GM18873 (cell line): ENCODE data around the gene CMTM8.

Source experiments
- ATAC-seq: cut with Tn5 transposase; IDR thresholded peaks from one replicate; pipeline ENCODE4 v1.9.1; 2021; ENCODE audit warnings: mild to moderate bottlenecking, moderate library complexity, moderate number of reproducible peaks; ENCODE audit not compliant: unreplicated experiment, low FRiP score

Gene CMTM8

DNA sequence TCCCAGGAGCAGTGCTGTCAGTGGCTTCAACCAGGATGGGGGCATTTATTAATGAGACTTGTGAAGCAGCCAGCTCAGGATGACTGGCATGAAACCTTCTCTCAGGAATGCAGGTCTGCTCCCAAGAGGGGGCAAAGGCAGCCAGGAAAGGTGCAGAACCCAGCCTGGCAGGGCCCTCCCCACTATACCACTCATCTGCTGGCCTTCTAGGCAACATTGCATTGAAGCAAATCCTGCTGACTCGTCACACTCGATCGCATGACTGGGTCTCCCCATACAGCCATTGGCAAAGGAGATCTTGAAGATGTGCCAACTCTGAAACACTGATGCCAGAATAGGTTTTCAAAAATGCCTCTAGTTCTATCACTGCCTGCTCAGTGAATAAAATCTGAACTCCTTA, 87.4 kb downstream of the CMTM8 start:
- ATAC-seq, result no peak

DNA sequence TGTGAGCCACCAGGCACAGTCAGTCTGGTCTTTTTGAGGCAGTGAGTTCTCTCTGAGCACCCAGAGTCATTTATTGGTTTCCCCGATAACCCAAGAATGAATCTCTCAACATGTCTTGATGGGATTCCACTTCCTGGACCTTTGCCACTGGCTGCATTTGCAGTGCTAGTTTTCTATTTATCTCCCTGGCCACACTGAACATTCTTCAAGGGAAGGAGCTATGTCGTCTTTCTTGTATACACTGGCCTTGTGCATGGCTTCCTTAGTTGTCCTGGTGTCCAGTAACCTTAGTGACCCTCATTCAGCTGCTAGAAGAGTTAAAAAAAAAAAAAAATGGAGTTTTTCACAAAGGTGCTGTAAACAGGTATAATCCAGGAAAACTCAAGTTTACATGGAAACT, 88.3 kb downstream of the CMTM8 start:
- ATAC-seq, result no peak

DNA sequence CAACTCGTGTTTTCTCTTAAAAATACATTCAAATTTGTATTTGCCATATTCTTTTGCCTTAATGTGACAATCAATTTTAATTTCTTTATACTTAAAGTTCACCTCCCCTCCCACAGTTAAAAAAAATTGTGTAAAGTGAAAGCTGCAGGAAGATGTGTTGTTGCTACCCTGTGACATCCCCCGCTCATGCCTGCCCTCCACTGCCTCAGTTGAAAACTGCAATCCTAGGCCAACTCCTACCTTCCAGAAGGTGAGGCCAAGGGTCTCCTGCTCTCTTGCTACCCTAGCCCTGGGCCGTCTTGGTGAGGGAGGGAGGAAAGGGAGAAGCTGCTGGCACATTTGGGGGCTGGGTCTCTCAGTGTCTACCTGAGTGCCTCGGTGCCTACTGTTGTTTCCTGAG, 96.2 kb downstream of the CMTM8 start:
- ATAC-seq, result no peak

DNA sequence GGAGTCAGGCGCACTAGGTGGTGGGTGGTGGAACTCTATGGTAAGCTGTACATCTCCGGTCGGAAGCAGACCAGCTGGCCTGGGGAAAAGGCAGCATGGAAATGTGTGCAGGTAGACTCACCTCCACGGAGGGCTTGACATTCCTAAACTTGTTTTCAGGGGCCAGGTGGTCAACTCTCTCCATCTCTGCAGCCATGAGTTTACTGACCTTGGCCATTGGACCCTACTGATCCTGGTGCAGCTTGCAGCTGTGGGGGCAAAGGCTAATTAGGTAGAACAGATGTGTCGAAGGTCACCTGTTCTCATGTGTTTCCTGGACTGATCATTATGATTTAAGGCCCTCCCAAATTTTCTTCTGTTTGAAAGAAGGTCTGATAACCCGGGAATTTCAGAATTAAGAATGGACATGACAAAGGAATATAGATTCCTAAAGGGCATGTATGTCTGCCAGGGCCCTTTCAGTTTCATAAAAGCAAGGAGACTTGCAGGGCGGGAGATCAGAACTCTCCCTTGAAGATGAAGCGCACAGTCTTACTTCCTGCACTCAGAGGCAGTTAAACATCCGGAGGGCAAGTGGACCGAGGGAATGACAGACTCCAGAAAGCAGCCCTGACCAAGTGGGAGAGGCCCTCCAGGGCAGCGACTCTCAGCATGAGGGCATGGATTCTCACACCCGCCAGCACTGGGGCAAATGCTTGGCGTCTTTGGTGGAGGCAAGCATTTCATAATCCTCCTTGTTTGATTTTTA, 97.1 kb downstream of the CMTM8 start:
- ATAC-seq, result no peak

DNA sequence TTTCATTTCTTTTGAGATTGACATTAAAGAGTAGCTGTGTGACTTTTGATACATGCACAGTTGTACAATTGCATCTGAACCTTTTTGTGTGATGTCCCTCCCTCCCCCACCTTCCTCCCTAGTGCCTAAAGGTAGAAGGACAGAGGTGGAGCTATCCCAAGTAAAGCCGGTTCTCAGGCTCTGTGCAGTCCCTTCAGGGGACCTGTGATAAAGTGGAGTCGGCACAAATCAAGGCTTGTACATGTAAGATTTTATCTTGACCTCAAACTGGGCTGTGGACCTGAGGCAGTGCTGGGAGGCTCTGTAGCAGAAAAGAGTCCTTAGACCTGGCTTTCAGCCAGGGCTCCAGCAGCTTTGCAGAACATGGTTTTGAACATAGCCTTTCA, 97.6 kb downstream of the CMTM8 start:
- ATAC-seq, result no peak

DNA sequence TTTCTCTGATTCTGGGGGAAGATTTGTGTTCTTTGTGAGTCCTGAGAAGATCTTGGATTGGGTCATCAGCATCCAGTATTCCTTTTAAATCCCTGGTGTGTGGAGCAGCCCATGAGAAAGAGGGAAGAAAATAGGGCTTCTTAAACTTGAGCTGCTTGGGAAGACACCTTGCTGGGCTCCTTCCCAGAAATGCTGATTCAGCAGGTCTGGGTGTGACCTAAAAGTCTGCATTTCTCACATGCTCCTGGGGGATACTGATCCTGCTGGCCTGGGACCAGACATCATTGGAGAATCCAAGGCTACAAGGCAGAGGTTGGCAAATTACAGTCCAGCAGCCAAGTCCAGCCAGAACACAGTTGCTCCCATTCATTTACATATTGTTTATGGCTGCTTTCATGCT, 99.0 kb downstream of the CMTM8 start:
- ATAC-seq, result no peak

DNA sequence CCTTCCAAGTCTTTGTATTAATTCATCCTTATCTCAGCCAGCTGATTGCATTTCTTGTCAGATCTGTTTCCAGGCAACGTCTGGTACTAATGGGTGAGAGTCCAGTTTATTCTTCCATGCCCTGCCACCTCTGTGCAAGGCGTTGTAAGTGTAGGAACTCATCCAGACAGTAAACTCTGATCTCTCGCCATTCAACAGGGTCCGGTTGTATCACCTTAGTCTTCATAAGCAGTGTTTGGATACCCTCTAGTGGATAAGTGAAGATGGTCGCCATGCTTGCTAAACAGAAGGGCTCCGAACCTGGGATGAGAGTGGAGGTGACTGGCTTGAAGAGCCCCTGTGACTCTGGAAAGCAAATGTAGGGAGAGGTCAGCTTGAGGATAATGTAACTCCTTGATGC, 101.6 kb downstream of the CMTM8 start:
- no peak for ATAC-seq

DNA sequence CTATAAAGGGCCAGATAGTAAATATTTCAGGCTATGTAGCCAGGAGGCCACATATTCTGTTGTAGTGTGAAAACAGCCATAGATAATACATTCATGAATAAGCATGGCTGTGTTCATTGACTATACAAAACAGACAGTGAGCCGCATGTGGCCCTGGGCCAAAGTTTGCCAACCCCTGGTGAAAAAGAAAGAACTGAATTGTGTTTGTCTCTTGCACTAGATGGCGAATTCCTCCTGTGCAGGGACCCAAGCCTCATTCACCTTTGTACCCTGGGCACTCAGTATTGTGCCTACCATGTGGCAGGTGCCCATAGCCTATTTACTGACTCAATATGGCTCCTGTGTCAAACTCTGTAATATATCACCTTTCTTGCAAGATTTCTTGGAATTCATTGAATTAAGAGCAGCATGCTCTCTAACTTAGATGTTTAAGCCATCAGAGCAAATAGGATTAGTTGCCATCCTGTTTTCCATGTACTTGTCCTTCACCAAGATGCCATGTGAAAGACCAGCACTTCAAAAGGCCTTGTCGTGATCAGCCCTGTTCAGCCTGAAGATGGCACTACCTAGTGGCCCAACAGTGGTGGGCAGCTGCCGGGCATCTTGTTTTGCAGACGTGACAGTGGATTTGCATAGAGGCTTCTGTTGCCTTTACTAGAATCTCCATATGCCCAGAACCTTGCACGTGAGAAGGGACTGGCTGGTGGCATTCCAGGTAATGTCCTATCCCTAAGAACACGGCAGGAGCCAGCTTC, 102.3 kb downstream of the CMTM8 start:
- ATAC-seq, result no peak

DNA sequence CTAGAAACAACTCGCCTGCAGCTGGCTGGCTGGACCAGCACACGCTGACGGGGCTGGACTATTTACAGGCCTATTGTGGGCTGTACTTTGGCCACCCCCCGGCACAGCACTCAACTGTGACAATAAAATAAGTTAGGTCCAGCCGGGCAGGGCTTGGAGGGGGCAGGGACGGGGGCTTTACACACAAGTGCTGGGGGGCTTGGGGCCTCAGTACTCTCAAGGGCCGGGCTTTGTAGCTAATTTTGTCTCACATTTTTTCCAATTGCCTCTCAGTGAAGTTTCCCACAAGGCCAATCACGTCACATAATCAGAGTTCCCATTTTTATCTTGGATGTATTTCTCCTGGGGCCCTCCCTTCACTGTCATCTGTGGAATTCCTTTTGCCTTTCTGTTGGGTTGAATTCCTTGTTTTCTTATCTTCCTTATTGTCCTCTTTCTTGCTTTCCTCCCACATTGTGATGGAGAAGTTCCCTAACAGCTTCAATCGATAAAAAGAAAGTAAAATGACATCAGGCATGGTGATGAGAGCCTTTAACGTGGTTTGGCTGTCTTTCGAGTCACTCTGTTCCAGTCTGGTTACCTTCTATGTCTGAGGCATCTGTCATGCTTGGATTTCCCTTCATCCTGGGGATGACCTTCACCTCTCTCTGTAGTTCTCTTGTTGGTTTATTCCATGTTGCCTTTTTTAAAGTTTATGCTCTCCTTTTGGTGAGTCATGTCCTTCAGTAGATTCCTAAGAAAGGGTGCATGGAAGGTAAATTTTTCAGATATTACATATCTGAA, 109.1 kb downstream of the CMTM8 start:
- ATAC-seq, result no peak

DNA sequence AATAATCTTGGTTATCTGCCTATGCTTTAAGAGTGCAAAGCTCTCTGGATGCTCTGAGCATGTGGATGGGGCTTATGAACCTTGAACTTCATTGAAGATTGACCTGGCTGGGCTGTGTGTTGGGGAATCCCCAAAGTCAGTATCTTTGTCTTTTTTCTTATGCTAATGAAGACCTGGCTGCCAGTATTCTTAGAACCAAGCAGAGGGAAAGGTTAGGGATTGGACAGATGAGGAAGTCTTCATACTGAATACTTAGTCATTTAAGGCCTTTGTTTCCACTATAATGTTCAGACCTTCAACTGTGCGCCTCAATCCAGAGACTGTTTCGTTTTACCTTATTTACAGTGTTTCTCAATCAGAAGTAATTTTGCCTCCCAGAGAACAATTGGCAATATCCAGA, 110.7 kb downstream of the CMTM8 start:
- no peak for ATAC-seq

DNA sequence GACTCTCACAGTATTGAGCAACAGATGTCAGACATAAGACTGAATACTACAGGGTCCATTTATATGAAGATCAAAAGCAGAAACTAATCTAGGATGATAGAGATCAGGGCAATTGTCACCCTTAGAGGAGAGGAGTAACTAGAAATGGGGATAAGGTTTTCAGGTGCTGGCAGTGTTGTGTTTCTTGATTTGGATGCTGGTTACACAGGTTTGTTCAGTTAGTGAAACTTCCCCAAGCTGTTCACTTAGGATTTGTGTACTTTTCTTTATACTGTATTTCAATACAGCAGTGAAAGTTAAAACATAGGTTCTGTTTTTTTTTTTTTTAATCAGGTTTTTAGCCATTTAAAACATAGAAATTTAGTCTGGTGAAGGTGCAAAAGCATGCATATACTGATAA, 114.1 kb downstream of the CMTM8 start:
- ATAC-seq, result no peak

DNA sequence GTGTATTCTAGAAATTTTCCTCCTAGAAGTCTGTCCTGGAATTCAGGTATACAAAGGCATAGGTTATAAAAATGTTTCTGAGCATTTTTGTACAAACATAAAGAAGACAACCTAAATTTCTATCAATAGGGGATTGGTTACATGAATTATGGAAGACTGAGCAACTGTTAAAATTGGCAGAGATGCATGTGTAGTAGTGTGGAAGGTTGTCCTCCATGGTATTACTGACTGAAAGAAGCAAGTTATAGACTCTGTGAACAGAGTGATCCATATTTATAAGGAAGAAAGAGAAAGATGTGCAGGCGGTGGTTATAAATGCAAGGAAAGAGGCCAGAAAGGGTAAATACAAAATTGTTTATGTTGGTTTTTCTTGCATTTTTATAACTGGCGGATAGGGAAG, 114.9 kb downstream of the CMTM8 start:
- no peak for ATAC-seq

DNA sequence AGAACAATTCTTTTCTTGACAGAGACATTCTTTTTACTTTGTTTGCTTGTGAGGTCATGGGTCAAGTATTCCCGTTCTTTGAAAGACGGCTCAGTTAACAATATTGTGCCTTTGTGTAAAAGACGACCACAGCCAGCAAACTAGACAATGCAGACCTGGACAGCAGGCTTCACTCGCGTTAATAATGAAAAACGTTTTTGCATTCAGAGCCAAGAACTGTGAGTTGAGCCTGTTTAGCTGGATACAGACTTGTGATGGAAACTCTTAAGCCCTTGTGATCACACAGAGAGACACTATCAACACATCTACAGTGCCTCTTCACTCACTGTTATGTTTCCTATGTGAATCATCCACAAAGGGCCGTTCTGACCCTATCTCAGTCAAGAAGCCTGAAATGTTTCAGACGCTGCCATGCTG, 115.9 kb downstream of the CMTM8 start:
- ATAC-seq, result no peak

DNA sequence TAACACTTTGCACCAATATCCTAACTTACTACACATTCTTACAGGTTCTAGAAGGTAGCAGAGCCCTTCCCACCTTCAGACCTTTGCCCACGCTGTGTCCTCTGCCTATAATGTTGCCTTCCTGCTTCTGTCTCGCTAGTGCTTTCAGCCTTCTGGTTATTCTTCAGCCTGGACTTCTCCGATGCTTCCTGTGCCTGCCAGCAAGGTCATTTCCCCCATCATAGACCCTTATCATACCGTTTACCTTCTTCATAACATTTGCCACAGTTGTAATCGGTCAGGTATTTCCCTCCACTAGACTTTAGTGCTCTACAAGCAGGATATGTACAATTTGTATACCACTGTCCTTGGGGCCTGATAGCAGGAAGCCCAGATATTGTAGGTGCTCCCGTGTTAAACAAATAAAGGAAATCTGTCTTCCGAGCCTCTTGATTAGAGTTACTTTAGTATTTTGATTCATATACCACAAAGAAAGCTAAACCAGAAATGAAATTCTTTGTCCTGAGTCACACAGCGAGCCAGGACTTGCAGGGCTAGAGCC, 117.3 kb downstream of the CMTM8 start:
- ATAC-seq, result no peak

DNA sequence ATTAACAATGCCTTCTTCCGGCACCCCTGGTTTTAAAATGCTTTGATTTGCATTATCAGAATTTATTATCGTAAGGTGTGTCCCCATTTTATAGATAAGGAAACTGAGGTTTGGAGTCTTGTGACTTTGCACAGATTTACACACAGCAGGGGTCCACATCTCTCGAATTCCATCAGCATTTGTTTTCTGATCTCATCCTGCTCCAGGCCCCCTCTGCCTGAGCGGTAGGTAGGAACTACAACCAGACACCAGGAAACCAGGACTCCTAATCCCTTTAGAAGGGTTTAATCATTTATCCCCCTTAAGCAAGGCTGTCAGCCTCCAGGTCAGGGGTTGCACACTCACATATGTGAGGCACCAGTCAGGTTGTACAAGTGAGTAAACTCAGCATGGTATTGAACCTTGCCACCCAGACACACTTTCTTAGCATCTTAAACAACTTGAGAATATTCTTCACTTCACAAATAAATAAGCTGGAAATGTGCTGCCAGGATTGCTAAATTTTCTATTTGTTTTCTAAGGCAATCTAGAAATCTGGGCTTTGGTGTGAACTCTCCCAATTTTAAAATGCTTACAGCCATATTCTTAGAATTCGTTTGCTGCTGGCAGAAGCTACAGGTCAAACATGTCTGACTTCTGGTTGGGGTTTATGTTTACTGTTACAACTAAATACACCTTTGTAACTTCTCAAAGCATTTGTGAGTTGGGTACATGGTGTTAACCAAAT, 121.4 kb downstream of the CMTM8 start:
- no peak for ATAC-seq

DNA sequence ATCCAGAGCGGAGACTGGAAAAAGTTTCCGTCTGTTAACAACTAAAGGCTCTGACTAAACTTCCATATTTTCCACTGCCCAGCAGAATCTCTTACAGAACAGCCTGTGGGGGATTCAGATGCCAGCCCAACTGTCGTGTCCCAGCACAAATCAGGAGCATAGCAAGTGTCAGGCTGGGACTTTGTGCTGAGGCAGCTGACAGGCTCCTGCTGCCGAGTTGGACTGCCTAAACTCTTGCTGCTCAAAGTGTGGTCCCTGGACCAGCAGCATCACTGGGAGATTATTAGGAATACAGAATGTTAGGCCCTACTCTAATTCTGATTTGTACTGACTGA, 122.0 kb downstream of the CMTM8 start:
- ATAC-seq, result no peak

DNA sequence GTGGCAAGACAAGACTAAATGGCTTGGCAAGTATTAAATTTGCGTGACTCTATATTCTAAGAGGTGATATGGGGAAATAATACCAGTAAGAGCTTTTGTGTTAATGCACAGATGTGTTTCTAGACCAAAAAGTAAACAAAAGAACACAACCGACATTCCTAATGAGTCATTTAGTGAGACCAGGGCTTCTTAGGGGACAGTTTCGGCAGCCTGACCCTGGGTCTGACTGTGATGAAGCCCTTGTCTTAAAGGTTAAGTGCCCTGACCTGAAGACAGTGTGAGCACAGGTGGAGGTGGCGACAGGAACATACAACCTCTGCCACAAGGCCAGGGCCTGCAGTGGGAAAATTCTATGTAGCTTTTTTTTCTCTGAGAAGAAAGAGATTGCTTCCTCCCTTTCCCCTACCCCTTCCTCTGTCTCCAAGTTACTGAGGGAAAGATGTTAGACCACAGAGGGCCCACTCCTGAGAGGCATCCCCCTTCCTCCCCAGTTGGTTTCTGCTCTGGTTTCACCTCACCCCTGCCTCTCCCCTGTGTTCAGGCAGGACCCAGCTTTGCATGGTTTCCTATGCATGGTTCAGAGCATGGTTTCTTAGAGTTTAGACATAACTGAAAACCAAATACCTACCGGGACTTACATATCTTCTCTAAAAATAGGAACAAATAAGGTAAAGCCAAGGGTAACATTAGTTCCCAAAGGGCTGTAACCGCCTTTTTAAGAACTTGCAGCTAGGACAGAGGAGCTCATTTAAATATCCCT, 128.3 kb downstream of the CMTM8 start:
- no peak for ATAC-seq

DNA sequence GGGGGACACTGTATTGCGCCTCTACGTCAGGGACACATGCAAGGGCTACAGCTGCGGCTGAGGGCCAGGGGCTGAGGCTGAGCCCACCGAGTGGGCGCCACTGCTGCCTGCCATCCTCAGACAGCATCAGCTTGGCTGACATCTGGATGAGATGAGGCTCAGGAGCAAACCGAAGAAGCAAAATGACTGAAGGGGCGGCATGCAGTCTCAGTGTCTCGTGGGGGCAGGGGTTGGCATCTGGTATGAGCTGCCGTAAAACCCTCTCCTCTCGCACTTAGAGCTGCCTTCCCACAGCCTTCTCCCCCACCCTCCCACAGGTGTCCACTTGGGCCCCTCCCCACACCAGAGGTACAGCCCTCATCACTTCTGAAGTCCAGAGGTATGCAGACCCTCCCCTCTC, 129.0 kb downstream of the CMTM8 start:
- ATAC-seq, result no peak

DNA sequence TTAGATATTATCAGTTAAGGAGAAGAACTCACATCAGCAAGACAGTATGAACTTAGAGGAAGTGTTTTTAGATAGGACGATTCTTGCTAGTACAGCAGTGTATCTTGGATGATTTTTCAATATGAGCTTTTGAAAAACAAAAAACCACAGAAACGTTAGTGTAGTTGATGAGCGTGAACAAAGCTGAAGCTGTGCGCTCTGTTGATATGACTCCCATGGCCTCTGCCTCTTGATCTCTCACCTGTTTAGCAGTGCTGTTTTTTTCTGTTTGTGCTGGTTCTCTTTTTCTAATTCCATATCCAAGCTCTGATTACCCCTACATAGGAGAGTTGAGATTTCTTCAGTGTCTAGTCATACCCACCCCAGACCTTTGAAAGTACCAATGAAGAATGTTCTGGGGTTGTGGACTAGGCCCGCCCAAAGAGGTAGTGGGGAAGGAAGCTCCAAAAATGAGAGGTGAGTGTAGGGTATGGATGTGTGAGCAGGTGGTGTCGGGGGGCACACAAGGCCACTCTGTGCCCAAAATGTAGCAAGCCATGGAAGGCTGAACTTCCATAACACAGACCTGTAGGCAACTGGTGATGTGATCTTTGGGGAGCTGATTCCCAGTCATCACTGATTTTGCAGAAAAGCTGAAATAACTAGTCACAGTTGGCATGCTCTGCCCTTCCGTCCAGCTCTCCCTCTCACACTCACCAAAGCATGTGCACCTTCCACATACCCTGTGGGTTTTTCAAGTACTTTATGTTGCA, 133.2 kb downstream of the CMTM8 start:
- no peak for ATAC-seq
